AG08395 (cell line): ENCODE data around the gene CSGALNACT2.
"Not testable (repeated sequence)": the region's sequence is repeated elsewhere in the genome, so short reads cannot be mapped to it uniquely, and the experiment has no call there.

Experiments used
- DNase-seq: peaks from one replicate; pipeline ENCODE4 v3.0.0; 2012; ENCODE audit warnings: mixed read lengths, low spot score

Gene CSGALNACT2

GRCh38 chr10:43125274-43125845 is 12.9 kb upstream of the CSGALNACT2 start:
- no peak for DNase-seq

- DNase-seq = no peak
These were observed 12.1 kb upstream of the CSGALNACT2 start for GRCh38 chr10:43125881-43126731.

- no peak for DNase-seq
These were observed 11.4 kb upstream of the CSGALNACT2 start for GRCh38 chr10:43126759-43127424.

- peak; percentile 53 for DNase-seq
These were observed 10.8 kb upstream of the CSGALNACT2 start for GRCh38 chr10:43127442-43127841.

GRCh38 chr10:43128331-43128730 is 9.9 kb upstream of the CSGALNACT2 start:
- no peak for DNase-seq

- peak; percentile 97 for DNase-seq
These were observed 9.1 kb upstream of the CSGALNACT2 start for GRCh38 chr10:43128958-43129706.

- DNase-seq = no peak
These were observed 7.5 kb upstream of the CSGALNACT2 start for GRCh38 chr10:43130770-43131171.

- no peak for DNase-seq
These were observed 7.0 kb upstream of the CSGALNACT2 start for GRCh38 chr10:43131256-43131655.

- no peak for DNase-seq
These were observed 6.3 kb upstream of the CSGALNACT2 start for GRCh38 chr10:43131906-43132305.

GRCh38 chr10:43132867-43133787 is 5.1 kb upstream of the CSGALNACT2 start:
- no peak for DNase-seq

- no peak for DNase-seq
These were observed 3.9 kb upstream of the CSGALNACT2 start for GRCh38 chr10:43134126-43134905.

- no peak for DNase-seq
These were observed 3.2 kb upstream of the CSGALNACT2 start for GRCh38 chr10:43135064-43135463.

GRCh38 chr10:43135656-43136055 is 2.6 kb upstream of the CSGALNACT2 start:
- DNase-seq = no peak

GRCh38 chr10:43136432-43136831 is 1.8 kb upstream of the CSGALNACT2 start:
- no peak for DNase-seq

- no peak for DNase-seq
These were observed 1.1 kb upstream of the CSGALNACT2 start for GRCh38 chr10:43136995-43137716.

- DNase-seq = peak; percentile 83
These were observed 576 bp upstream of the CSGALNACT2 start for GRCh38 chr10:43137717-43138020.

GRCh38 chr10:43138757-43139241 is 554 bp downstream of the CSGALNACT2 start:
- peak; percentile 35 for DNase-seq

GRCh38 chr10:43141421-43141820 is 3.2 kb downstream of the CSGALNACT2 start:
- DNase-seq = no peak

GRCh38 chr10:43145311-43145710 is 7.1 kb downstream of the CSGALNACT2 start:
- no peak for DNase-seq

- not testable (repeated sequence) for DNase-seq
These were observed 7.7 kb downstream of the CSGALNACT2 start for GRCh38 chr10:43145936-43146335.
